ENCODE measurements around the gene CLEC18C. TPM values are rescaled to one million over a fixed set of nuclear protein-coding genes. Genes with fewer than 3 reads are reported as not detected.
"Not testable (repeated sequence)": the region's sequence is repeated elsewhere in the genome, so short reads cannot be mapped to it uniquely, and the experiment has no call there.

The CLEC18C gene
- 0.38 and 1.1 TPM in 2 replicates for total RNA-seq (2014; rRNA removed; shearing (Covaris generic))

DNA sequence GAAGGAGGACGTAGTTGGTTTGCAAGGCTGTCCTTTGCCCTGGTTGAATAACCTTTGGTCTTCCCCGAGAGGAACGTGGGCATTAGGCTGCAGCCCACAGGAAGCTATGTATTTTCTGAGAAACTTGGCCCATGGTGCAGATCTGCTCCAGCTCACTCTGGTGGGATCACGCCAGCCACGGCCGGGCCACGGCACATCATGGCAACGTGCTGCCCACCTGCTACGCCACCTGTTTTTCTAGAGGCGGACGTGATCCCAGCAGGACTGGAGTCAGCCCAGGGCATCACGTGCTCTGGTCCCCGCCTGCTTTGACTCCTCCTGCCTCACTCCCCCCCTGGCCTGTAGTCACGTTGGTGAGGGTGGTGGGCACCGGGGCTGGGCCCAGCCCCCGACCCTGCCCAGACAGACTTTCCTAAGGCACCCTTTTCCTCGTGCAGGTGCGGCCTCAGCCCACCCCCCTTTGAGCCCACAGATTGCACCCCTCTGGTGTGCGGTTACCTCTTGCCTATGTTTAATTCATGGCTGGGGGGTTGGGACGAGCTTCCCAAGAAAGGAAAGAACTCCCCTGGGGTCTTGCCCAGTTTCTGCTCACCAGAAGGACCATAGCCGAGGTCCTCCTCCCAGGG is at the start of gene CLEC18C:
Gene CLEC18C (plus strand): TSS at position 576 of the 626 bp plus-strand sequence. CDS start 492 bp downstream, outside the sequence.
- H3K4me3 ChIP-seq; H3K4me1 ChIP-seq; H3K36me3 ChIP-seq; H3K9me3 ChIP-seq (replicated peaks); H3K27me3 ChIP-seq; H3K27ac ChIP-seq: not testable (repeated sequence)
- DNase-seq = peak; percentile 21 to 29

DNA sequence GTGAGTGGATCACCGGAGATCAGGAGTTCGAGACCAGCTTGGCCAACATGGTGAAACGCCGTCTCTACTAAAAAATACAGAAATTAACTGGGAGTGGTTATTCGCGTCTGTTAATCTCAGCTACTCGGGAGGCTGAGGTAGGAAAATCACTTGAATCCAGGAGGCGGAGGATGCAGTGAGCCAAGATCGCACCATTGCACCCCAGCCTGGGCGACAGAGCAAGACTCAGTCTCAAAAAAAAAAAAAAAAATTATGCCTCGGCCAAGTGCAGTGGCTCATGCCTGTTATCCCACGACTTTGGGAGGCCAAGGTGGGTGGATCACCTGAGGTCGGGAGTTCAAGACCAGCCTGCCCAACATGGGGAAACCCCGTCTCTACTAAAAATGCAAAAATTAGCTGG is 49.8 kb upstream of the CLEC18C start:
- H3K36me3 ChIP-seq = peaks cover 29% of the 10 kb centered on the region
- not testable (repeated sequence) for H3K4me1 ChIP-seq; H3K27ac ChIP-seq; H3K4me3 ChIP-seq; H3K27me3 ChIP-seq; DNase-seq; H3K9me3 ChIP-seq (replicated peaks)

DNA sequence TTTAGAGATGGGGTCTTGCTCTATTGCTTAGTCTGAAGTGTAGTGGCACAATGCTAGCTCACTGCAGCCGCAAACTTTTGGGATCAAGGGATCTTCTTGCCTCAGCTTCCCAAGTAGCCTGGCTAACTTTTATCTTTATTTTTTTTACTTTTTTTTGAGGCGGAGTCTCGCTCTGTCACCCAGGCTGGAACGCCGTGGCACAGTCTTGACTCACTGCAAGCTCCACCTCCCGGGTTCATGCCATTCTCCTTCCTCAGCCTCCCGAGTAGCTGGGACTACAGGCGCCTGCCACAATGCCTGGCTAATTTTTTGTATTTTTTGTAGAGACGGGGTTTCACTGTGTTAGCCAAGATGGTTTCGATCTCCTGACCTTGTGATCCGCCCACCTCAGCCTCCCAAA is 47.4 kb upstream of the CLEC18C start:
- not testable (repeated sequence) for H3K4me1 ChIP-seq; DNase-seq; H3K9me3 ChIP-seq (replicated peaks); H3K27ac ChIP-seq; H3K4me3 ChIP-seq; H3K27me3 ChIP-seq
- peaks cover 37% of the 10 kb centered on the region for H3K36me3 ChIP-seq

DNA sequence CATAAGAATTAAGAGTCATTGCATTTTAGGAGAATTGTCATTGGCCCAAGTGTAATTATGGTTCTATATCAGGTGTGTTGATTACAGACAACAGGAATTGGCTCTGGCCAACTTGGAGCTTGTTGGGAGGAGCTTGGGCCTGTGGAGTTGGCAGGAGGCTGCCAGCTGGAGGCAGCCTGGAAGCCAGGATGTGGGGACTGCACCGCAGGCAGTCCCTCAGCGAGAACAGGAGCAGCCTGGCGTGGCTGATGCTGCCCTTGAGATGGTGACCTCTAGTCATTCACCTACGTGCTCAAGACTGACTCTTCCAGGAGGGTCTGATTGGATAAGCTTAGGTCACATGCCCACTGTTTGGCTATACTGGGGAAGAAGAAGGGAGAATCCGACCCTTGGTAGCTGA is 45.9 kb upstream of the CLEC18C start:
- not testable (repeated sequence) for H3K4me3 ChIP-seq; H3K9me3 ChIP-seq (replicated peaks); H3K27me3 ChIP-seq; H3K4me1 ChIP-seq; DNase-seq; H3K27ac ChIP-seq
- peaks cover 30% of the 10 kb centered on the region for H3K36me3 ChIP-seq

DNA sequence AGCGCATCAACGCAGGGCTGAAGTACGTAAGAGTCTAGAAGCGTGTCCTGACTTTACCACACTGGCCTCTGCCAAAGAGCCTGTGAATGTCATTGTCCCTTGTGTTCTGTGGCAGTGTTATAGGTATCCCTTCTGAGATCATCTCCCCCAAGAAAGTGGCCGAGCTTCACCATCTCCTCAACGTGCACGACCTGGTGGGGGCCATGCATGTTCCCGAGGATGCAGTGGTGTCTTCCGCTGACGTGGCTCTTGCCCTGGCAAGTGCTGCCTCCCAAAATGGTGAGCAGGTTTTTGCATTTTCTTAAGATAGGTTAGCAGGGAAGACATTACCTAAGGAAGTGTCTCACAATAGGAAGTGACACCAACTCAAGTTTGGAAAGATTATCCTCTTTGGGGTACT is 44.7 kb upstream of the CLEC18C start:
- H3K27me3 ChIP-seq; H3K27ac ChIP-seq; DNase-seq; H3K4me3 ChIP-seq; H3K4me1 ChIP-seq; H3K9me3 ChIP-seq (replicated peaks): not testable (repeated sequence)
- H3K36me3 ChIP-seq = peaks cover 34% of the 10 kb centered on the region

GRCh38 chr16:70135796-70136195 is 37.8 kb upstream of the CLEC18C start:
- not testable (repeated sequence) for H3K27me3 ChIP-seq
- peaks cover 37% of the 10 kb centered on the region for H3K36me3 ChIP-seq

GRCh38 chr16:70136595-70136994 is 37.0 kb upstream of the CLEC18C start:
- not testable (repeated sequence) for DNase-seq; H3K9me3 ChIP-seq (replicated peaks); H3K27me3 ChIP-seq; H3K4me1 ChIP-seq; H3K4me3 ChIP-seq; H3K27ac ChIP-seq
- peaks cover 38% of the 10 kb centered on the region for H3K36me3 ChIP-seq

More at GRCh38 chr16:70135796-70136195, 37.8 kb upstream of the CLEC18C start:
- H3K9me3 ChIP-seq (replicated peaks); DNase-seq; H3K4me1 ChIP-seq; H3K4me3 ChIP-seq; H3K27ac ChIP-seq: not testable (repeated sequence)

DNA sequence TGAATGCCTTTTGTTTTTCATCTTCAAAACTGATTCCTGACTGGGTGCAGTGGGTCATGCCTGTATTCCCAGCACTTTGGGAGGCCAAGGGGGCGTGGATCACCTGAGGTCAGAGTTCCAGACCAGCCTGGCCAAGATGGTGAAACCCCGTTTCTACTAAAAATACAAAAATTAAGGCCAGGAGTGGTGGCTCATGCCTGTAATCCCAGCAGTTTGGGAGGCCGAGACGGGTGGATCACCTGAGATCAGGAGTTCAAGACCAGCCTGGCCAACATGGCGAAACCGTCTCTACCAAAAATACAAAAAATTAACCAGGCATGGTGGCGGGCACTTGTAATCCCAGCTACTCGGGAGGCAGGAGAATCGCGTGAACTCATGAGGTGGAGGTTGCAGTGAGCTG is 30.8 kb upstream of the CLEC18C start:
- not testable (repeated sequence) for H3K27me3 ChIP-seq; H3K4me1 ChIP-seq; H3K27ac ChIP-seq; H3K9me3 ChIP-seq (replicated peaks); DNase-seq; H3K4me3 ChIP-seq
- H3K36me3 ChIP-seq = peaks cover 13% of the 10 kb centered on the region

DNA sequence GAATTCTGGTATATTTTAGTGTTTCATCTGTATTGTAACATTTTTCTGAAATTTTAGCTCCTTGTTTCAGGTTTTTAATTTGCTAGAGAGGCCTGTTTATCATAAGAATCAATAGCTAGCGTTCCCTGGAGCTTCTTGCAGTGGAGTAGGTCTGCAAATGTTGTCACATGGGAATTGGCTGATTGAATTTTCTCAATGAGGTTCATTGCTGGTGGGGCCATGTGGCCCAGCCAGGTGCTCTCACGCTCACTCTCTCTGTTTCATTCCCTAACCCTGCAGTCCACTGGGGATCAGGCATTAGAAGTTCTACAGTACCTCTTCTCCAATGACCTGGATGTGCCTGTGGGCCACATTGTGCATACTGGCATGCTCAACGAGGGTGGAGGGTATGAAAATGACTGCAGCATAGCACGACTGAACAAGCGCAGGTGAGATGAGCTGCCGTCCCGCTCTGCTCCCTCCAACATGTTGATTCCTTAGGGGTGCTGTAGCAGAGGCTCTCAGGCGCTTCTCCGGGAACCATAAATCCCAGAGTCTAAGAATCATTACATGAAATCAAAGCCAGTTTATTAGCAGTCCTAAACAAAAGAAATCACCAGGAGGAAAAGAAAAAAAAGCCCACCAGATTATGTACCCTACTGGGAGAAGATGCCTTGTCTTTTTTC is 30.2 kb upstream of the CLEC18C start:
- H3K27ac ChIP-seq; H3K27me3 ChIP-seq; H3K4me1 ChIP-seq; H3K4me3 ChIP-seq; H3K9me3 ChIP-seq (replicated peaks); DNase-seq: not testable (repeated sequence)
- H3K36me3 ChIP-seq = peaks cover 13% of the 10 kb centered on the region

DNA sequence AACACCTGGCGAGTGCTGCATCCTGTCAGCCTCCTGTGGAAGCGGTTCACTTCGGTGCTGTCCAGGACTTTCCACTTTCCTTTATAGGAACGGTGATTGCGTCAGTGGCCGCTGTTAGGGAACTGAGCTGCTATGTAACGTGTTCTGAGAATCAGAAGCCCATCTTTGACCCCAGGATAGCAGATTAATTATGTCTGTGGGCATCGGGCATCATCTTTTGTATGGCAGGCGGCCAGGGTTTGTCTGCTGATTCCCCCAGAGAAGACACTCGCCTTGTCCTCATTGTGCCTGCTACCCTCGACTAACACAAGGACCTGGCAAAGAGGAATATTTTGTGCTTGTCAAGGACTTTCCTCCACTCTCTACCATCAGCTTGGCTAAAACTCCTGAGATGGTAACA is 25.7 kb upstream of the CLEC18C start:
- H3K36me3 ChIP-seq = peaks cover 42% of the 10 kb centered on the region
- H3K27me3 ChIP-seq; H3K27ac ChIP-seq; DNase-seq; H3K4me3 ChIP-seq; H3K9me3 ChIP-seq (replicated peaks); H3K4me1 ChIP-seq: not testable (repeated sequence)

DNA sequence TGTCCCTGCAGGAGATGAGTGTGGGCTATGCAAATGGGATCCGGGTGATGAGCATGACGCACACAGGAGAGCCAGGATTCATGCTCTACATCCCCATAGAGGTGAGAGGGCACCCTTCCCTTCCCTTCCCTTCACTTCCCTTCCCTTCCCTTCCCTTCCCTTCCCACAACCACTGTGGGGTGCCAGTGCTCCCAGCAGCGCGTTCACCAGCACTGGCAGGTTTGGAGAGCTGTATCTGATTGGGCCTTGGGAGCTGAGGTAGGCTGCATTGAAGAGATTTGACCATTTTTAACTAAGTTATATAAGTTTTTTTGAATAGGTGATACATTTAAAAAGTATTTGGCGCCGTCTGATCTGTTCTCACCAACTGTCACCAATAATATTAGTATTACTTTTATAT is 25.1 kb upstream of the CLEC18C start:
- H3K27me3 ChIP-seq; H3K9me3 ChIP-seq (replicated peaks); DNase-seq; H3K27ac ChIP-seq; H3K4me3 ChIP-seq; H3K4me1 ChIP-seq: not testable (repeated sequence)
- H3K36me3 ChIP-seq = peaks cover 46% of the 10 kb centered on the region

- not testable (repeated sequence) for H3K9me3 ChIP-seq (replicated peaks); H3K27ac ChIP-seq; H3K27me3 ChIP-seq; H3K4me3 ChIP-seq; H3K4me1 ChIP-seq; DNase-seq
- H3K36me3 ChIP-seq = peaks cover 55% of the 10 kb centered on the region
Observed at GRCh38 chr16:70149296-70149695, 24.3 kb upstream of the CLEC18C start.

DNA sequence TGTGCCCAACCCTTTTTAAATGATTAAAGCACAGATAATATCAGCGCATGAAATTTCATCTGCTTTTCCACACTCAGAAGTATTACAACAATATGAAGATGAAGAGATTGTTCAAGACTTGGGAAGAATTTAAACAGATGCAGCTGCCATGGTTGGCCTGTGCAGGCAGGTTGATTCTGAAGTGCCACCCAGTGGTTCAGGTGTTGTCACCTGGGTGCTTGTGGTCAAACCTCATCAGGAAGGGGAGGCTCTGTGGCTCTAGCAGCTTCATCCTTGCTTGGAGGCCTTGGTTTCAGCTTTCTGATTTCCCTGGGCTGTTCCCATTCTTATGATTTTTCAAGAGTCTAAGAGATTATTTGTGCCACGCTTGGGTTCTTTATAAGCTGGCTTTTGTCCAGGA is 22.2 kb upstream of the CLEC18C start:
- DNase-seq = no peak
- H3K9me3 ChIP-seq (replicated peaks) = no peaks in the 10 kb centered on the region
- no peak overlapping the region for H3K4me3 ChIP-seq
- peaks cover 2% of the 10 kb centered on the region; the same call in 1 of the 2 replicates for H3K4me1 ChIP-seq
- peaks cover 67% of the 10 kb centered on the region for H3K36me3 ChIP-seq
- no peak overlapping the region for H3K27ac ChIP-seq
- no peaks in the 10 kb centered on the region for H3K27me3 ChIP-seq

GRCh38 chr16:70151941-70152509 is 21.6 kb upstream of the CLEC18C start:
- H3K9me3 ChIP-seq (replicated peaks) = no peaks in the 10 kb centered on the region
- DNase-seq = no peak
- no peak overlapping the region for H3K4me3 ChIP-seq
- H3K36me3 ChIP-seq = peaks cover 73% of the 10 kb centered on the region
- no peaks in the 10 kb centered on the region for H3K27me3 ChIP-seq
- H3K27ac ChIP-seq = no peak overlapping the region
- H3K4me1 ChIP-seq = peaks cover 8% of the 10 kb centered on the region; the same call in 1 of the 2 replicates

- Histone ChIP-seq H3K36me3 (peaks cover 80% of the 10 kb centered on the region), H3K27me3 (no peaks in the 10 kb centered on the region), H3K27ac (no peak overlapping the region), H3K4me3 (no peak overlapping the region), H3K4me1 (peaks cover 14% of the 10 kb centered on the region; the same call in 1 of the 2 replicates), H3K9me3 (replicated peaks) (no peaks in the 10 kb centered on the region)
- no peak for DNase-seq
Observed at GRCh38 chr16:70152578-70153302, 20.8 kb upstream of the CLEC18C start.
